Esophagus muscularis mucosa (tissue), 4 donors: ENCODE measurements around the gene ADAM19.

ENCODE experiments used
- EP300 ChIP-seq: sonication (generic); formaldehyde crosslinking; IDR thresholded peaks from one replicate; pipeline ENCODE4 v1.6.1; 2017; ENCODE audit warnings: antibody characterized with exemption
- POLR2A ChIP-seq: fragments of 450-650 bp; IDR thresholded peaks from one replicate; pipeline ENCODE4 v1.6.1; 2017; ENCODE audit warnings: antibody characterized with exemption, moderate library complexity, mild to moderate bottlenecking, low read depth
- POLR2AphosphoS5 ChIP-seq, 2 donors: sonication (generic); formaldehyde crosslinking; IDR thresholded peaks; one replicate each; pipeline ENCODE4 v1.6.1; 2017; ENCODE audit warnings: antibody characterized with exemption in 2 of 2
- TF ChIP-seq, protein P1 (sequence below), 3 experiments: fragments of 200-600 bp in 2 of 3; fragments of 450-650 bp in 1 of 3; sonication (generic) in 2 of 3; IDR thresholded peaks; one replicate each; pipeline ENCODE4 v1.5.1; 2017 to 2019; ENCODE audit warnings: antibody characterized with exemption in 3 of 3, mild to moderate bottlenecking in 2 of 3, moderate library complexity in 1 of 3

DNA sequence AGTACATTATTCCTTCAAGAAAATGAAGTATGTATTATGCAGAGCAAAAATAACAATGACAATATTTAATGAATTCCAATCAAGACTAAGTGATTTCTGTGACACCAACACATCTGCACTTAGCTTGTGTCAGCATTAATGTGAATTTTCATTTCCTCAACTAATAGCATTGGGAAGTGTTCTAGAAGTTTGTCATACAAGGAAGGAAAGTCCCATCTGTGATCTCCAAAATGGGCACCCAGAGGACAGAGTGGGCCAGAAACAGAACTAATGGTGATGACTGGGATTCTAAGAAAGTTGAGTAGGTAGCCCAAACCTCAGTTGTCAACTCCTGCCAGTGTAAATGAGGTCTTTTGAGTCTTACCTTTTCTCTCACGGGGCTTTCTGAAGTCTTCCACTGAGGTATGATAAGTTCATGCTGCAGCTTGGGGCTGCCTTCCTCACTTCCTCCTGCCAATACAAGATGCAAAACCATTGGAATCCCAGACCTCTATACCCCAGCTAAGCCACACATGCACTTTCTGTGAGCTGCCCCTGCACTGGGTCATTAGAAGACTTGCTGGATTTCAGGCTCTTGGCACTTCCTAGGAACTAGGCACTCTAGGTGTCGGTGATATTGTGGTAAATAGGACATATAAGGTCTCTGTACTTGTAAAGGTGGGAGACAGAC is 4.9 kb downstream of the ADAM19 start:
- TF ChIP-seq, protein P1, sequence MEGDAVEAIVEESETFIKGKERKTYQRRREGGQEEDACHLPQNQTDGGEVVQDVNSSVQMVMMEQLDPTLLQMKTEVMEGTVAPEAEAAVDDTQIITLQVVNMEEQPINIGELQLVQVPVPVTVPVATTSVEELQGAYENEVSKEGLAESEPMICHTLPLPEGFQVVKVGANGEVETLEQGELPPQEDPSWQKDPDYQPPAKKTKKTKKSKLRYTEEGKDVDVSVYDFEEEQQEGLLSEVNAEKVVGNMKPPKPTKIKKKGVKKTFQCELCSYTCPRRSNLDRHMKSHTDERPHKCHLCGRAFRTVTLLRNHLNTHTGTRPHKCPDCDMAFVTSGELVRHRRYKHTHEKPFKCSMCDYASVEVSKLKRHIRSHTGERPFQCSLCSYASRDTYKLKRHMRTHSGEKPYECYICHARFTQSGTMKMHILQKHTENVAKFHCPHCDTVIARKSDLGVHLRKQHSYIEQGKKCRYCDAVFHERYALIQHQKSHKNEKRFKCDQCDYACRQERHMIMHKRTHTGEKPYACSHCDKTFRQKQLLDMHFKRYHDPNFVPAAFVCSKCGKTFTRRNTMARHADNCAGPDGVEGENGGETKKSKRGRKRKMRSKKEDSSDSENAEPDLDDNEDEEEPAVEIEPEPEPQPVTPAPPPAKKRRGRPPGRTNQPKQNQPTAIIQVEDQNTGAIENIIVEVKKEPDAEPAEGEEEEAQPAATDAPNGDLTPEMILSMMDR (IDR thresholded peaks at IDR 0.05): no peak
- TF ChIP-seq EP300: no peak
- TF ChIP-seq POLR2A: no peak
- no peak for TF ChIP-seq POLR2AphosphoS5 (IDR thresholded peaks at IDR 0.05)
